HG02970 (cell line): ENCODE results near the gene CEACAM8.
"Not testable (repeated sequence)": the region's sequence is repeated elsewhere in the genome, so short reads cannot be mapped to it uniquely, and the experiment has no call there.

Source experiments
- ATAC-seq: cut with Tn5 transposase; IDR thresholded peaks from one replicate; pipeline ENCODE4 v1.9.1; 2021; ENCODE audit warnings: mild to moderate bottlenecking, moderate library complexity, moderate number of reproducible peaks; ENCODE audit not compliant: unreplicated experiment, low FRiP score

The CEACAM8 gene

DNA sequence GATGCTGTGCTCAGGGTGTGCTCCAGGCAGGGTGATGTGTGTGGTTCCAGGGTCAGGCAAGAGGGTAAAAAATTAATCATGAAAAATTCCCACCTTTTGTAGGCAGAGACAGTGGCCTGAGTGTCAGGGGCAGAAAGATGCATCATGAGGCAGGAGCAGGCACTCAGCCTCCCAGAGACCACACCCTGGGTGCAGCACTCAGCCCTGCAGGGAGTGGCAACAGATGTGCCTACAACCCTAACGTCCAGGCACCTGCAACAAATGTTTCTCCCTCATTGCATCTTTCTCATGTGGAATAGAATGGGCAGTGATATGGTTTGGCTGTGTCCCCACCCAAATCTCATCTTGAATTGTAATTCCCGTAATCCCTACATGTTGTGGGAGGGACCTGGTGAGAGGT, 46.8 kb downstream of the CEACAM8 start:
- ATAC-seq = no peak

DNA sequence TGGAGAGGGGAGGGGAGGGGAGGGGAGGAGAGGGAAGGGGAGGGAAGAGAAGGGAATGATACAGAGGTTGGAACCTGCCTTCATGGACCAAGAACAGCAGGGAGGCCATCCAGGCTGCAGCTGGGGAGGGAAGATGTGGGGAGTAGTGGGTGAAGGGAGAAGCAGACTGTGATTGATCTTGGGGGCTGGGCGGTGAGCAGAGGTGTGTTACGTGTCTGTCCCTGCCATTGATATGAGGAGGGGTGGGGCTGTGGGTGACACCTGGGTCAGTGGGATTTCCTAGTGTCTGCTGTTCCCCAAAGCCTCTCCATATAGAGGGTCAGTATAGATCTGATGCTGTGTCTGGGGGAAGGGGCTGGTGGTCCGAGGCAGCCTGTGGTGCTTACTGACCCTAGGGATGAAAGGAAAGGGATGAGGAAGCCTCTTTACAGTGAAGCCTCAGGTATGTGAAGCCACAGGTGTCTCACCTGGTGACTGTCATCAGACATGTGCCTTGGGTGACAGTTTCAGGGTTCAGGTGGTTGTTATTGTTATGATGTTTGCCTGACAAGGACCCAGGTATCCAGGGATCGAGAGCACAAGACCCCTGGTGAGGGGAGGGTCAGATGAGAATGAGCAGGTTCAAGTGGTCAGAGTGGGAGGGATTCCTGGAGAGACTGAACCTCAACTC, 47.8 kb downstream of the CEACAM8 start:
- no peak for ATAC-seq

DNA sequence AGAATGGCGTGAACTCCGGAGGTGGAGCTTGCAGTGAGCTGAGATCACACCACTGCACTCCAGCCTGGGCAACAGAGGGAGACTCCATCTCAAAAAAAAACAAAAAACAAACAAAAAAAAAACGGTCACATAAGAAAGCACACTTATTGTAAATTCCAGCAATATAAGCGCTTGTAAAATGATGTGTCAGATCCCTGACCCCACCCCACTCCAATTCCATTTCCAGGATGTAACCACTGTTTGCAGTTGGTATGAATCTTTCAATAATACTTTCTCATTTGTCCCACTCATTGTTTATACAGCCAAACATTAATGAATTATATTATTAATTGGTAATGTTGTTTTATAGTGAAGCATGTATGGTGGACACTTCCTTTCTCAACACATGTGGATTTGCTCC, 50.6 kb downstream of the CEACAM8 start:
- ATAC-seq = no peak

DNA sequence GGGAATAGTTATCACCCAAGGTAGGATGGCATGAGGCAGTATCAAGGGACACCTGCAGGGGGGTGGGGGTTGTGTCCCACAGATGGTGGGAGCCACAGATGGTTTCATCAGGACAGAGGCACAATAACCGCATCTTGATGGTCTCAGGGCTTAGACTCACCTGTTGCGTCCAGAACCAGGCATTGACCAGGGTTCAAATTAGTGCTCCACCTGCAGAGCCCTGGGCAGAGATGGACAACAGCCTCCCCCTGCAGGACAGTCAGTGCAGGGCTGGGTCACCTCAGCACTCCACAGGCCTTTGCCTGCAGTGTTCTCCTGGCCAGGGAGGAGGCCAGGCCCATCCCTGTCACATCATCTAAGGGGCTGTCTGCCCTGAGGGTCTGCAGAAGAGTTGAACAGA, 51.9 kb downstream of the CEACAM8 start:
- ATAC-seq = no peak

GRCh38 chr19:42540071-42540553, 54.6 kb downstream of the CEACAM8 start:
- ATAC-seq = no peak

DNA sequence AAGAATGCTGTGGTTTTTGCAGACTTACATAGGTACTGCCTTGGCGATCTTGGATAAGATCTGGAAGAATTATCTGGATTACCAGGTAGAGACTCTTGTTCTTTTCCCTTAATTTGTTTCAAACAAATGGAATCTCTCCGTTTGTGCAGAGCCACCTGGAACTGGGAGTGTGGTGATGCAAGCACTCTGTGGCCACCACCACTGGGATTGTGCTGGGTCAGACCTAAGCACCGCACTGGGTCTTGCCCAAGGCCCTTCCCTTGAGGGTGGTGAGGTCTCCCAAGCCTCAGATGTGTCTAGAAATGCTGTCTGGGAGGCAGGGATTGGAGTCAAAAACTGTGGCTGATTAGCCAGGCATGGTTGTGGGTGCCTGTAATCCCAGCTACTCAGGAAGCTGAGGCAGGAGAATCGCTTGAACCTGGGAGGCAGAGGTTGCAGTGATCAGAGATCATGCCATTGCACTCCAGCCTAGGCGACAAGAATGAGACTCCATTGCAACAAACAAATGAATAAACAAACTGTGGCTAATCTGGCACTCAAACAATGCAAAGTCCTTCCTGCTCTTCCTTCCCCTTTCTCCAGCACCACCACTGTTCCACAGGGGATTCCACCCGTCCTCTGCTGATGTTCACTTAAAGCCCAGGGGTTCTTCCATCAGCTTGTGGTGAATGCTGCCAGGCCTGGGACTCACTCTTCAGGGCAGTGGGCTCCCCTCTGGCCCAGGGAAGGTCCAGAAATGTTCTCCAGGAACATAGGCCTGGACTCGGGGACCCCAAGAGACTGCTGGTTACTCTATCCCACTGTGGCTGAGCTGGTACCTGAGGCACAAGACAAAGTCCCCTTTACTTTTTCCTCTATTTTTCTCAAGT, 55.6 kb downstream of the CEACAM8 start:
- ATAC-seq = no peak

DNA sequence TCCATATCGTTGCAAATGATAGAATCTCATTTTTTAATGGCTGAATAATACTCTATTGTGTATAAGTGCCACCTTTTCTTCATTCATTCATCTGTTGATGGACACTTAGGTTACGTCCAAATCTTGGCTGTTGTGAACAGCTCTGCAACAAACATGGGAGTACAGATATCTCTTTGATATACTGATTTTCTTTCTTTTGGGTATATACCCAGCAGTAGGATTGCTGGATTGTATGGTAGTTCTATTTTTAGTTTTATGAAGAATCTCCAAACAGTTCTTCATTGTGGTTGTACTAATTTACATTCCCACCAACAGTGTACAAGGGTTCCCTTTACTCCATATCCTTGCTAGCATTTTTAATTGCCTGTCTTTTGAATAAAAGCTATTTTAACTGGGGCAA, 59.4 kb downstream of the CEACAM8 start:
- ATAC-seq = not testable (repeated sequence)

- no peak for ATAC-seq
Observed at GRCh38 chr19:42534391-42534790, 60.3 kb downstream of the CEACAM8 start.

DNA sequence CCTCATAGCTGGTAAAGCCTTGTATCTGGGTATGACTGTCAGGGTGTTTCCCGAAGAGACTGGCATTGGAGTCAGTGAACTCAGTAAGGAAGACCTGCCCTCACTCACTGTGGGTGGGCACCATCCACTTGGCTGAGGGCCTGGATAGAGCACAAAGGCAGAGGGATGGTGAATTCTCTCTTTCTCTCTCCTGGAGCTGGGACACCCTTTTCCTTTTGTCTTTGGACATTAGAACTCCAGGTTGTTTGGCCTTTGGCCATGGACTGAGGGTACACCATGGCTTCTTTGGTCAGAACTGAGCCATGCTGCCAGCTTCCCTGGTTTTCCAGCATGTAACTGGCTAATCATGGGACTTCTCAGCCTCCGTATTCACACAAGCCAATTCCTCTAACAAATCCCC, 61.8 kb downstream of the CEACAM8 start:
- ATAC-seq = no peak

GRCh38 chr19:42531313-42531712, 63.4 kb downstream of the CEACAM8 start:
- ATAC-seq = no peak
